ENCODE results near the gene NLRP13.

NLRP13 gene

DNA sequence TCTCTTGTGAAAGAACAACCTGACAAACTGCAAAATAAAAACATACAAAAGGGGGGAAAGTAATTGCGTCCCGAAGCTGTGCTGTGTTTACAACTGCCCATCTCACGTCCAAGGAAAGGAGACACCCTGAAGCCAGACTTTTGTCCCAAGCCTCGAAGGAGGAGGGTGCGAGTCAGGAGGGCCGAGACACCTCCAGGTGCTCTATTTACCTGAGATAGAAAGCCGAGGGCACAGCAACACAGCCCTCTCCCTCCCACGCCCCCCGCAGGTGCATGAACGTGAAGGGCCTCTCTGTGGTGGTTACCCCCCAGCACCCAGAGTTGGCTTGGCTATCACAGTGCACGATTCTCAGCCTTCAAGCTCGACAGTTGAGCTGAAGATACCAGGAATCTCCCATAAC is 33.2 kb downstream of the NLRP13 start:
- no peak for DNase-seq

GRCh38 chr19:55882626-55883025 is 49.5 kb downstream of the NLRP13 start:
- no peak for DNase-seq

DNA sequence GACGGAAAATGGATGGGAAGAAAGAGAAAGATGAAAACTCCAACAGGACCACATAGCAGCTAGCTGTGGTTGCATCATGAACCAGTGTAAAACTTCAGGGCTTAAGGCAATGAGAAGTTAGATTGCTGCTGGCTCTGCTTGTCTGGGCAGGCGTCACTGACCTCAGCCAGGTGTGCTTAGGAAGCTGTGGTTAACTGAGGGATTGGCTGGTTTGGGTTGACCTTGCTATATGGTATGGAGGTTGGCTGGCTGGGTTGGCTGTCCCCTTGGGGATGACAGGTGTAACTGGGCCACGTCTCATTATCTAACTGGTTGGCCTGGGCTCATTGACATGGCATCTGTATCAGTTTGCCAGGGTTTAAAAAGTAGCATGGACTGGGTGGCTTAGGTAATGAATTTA is 54.9 kb downstream of the NLRP13 start:
- no peak for DNase-seq

- no peak for DNase-seq
These were observed 61.4 kb downstream of the NLRP13 start for GRCh38 chr19:55870736-55871135.

GRCh38 chr19:55867101-55867500 is 65.0 kb downstream of the NLRP13 start:
- no peak for DNase-seq

DNA sequence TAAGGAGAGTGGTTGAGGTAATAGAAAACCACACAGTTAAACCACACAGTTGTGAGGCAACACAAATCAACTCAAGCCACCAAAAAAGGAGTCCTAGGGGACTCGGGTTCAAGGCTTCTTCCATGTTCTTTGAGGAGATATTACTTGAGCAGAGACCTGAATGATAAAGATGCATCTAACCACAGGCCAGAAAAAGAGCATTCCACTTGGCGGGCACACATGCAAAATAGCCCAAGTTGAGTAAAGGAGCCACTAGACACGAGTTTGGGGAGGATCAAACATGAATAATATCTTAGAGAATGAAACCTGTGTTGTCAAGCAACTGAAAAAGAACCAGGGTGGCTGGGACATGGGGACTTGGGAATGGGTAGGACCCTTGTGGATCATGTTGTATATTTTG is 65.6 kb downstream of the NLRP13 start:
- no peak for DNase-seq

GRCh38 chr19:55858969-55859368 is 73.2 kb downstream of the NLRP13 start:
- DNase-seq = no peak

DNA sequence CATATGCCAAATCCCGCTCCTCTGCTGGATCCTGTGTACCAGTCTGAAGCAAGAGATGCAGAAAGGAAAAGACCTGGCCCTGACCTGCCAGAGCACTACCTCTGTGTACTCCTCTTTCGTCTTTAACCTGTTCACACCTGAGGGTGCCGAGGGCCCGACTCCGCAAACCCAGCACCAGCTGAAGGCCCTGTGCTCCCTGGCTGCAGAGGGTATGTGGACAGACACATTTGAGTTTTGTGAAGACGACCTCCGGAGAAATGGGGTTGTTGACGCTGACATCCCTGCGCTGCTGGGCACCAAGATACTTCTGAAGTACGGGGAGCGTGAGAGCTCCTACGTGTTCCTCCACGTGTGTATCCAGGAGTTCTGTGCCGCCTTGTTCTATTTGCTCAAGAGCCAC is 73.7 kb downstream of the NLRP13 start:
- DNase-seq = no peak

GRCh38 chr19:55857974-55858373 is 74.2 kb downstream of the NLRP13 start:
- DNase-seq = no peak

GRCh38 chr19:55857149-55857548 is 75.0 kb downstream of the NLRP13 start:
- peak in 1 of 3 donors; percentile 3 for DNase-seq

GRCh38 chr19:55855160-55855559 is 77.0 kb downstream of the NLRP13 start:
- no peak for DNase-seq

Measured in suppressor macrophage treated with lipopolysaccharide for 1 hour (primary cell).